H54 (cell line): ENCODE results near the gene ACVRL1.

Experiments
- DNase-seq: peaks from one replicate; pipeline ENCODE4 v3.0.0; 2011; ENCODE audit warnings: low spot score, mixed read lengths; ENCODE audit not compliant: insufficient read length
- FAIRE-seq: peaks from 3 replicates; lab custom pipeline; 2011; peaks lifted over from hg19 to GRCh38; lab: Jason Lieb, UNC
- POLR2A ChIP-seq: IDR thresholded peaks from 2 replicates; pipeline ENCODE4 v1.6.1; 2011; ENCODE audit warnings: low read depth, mild to moderate bottlenecking, low read length

The ACVRL1 gene

DNA sequence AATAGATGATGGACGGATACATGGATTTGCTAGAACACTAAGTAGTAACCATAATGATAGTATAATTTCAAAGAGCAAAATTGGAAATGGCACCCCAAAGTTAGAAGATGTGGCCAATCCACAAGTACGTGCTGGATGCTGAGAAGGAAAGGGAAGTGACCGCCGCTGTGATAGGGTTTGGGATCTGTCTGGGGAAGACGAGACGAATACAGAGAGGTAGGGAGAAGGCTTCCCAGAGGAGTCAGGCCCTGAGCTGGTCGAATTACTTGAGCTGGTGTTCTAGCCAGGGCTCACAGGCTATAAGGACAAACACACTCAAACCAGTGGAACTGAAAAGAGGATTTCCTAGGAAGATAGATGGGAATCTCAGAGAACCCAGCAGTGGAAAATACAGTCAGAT is 34.8 kb downstream of the ACVRL1 start:
- DNase-seq (no peak), FAIRE-seq (no peak)
- no peak for TF ChIP-seq POLR2A

GRCh38 chr12:51942501-51943000 is 35.2 kb downstream of the ACVRL1 start:
- no peak for TF ChIP-seq POLR2A
- DNase-seq = no peak
- FAIRE-seq = no peak

- no peak for TF ChIP-seq POLR2A
- FAIRE-seq = no peak
Observed at GRCh38 chr12:51943346-51943745, 36.0 kb downstream of the ACVRL1 start.

DNA sequence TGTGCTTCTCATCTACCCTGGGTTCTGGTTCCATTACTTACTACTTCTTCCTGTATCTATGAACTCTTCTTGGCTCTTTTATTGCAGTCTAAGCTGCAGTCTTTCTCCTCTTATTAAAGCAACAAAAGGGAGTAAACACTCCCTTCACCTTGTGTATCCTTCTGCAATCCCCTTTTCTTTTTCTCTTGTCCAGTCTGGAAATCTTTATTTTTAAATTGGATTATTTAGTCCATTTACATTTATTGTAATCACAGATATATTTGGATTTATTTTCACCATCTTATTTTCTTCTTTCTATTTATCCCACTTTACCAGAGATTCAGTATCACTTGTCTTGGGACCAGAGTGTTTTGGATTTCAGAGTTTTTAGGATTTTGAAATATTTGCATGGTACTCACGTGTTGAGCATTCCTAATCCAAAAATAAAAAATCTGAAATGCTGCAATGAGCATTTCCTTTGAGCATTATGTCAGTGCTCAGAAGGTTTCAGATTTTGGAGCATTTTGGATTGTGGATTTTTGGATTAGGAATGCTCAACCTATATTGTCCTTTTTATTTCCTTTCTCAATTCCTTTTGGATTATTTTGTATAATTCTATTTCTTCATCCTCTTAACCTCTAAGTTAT is 37.4 kb downstream of the ACVRL1 start:
- no peak for TF ChIP-seq POLR2A
- FAIRE-seq (no peak), DNase-seq (no peak)

More at GRCh38 chr12:51943346-51943745, 36.0 kb downstream of the ACVRL1 start:
- DNase-seq = no peak

DNA sequence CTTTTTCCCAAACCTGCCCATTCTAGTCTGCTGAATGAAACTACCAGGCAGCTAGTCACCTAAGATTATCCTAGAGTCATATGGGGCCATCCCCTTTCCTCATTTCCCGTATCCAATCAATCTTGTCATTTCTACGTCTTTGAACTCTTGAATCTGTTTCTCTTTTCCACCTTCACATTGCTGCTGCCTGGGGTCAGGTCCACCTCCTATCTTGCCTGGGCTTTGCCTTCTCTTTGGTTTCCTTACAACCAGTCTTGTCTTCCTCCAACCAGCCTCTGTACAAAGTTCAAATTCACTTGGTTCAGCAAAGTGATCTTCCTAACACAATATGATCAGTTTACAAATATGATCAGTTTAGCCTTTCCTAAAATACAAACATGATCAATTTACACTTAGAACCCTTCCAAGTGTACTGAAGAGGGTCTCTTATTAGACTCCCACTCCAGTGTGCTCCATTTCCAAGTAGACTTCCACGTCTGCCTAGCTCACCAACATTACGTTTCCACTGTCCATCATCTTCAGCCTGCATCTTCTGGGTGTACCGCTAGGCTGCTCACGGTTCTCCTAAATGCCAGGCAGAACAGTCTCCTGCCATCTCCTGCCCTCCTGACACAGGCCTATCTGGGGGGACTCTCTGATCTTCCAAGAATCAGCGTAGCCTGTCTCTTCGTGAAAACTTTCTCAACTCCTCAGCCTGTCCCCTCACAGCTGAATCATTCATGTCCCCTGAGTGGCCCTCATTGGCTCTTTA is 40.1 kb downstream of the ACVRL1 start:
- no peak for DNase-seq
- TF ChIP-seq POLR2A = no peak
- no peak for FAIRE-seq

GRCh38 chr12:51948066-51948465 is 40.8 kb downstream of the ACVRL1 start:
- DNase-seq (no peak), FAIRE-seq (no peak)
- no peak for TF ChIP-seq POLR2A

DNA sequence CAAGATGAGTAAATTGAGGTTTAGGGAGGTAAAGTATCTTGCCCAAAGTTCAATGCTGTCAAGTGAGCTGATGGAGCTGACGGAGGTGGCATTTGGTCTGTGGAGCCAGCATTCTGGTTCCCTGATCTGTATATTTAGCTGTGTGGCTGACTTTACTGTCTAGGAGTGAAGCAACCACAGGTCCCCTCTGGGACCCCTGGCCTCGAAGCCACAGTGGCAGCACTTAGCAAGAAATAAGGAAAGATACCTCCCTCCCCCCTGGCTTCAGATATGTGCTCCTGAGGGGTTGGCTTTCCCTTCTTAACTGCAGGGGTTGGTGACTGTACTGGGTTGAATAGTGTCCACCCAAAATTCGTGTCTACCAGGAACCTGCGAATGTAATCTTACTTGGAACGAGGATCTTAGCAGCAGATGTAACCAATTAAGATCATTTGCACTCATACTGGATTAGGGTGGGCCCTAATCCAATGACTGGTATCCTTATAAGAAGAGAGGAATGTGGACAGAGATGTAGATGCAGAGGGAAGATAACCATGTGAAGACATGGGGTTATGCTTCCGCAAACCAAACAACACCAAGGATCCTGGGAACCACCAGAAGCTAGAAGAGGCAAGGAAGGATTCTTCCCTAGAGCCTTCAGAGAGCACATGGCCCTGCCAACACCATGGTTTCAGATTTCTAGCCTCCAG is 42.2 kb downstream of the ACVRL1 start:
- DNase-seq (no peak), FAIRE-seq (no peak)
- TF ChIP-seq POLR2A = no peak

GRCh38 chr12:51950682-51951198 is 43.4 kb downstream of the ACVRL1 start:
- no peak for FAIRE-seq
- no peak for TF ChIP-seq POLR2A

GRCh38 chr12:51951199-51951842 is 44.0 kb downstream of the ACVRL1 start, which contains the start of gene ACVR1B:
Gene ACVR1B (plus strand): TSS chr12:51951699. CDS start chr12:51951744, 45 bp downstream.
- TF ChIP-seq POLR2A = peak; percentile 9; the same call in 1 of the 2 replicates
- no peak for FAIRE-seq

More at GRCh38 chr12:51950682-51951198, 43.4 kb downstream of the ACVRL1 start:
- no peak for DNase-seq

GRCh38 chr12:51951843-51952722 is 44.8 kb downstream of the ACVRL1 start:
- no peak for FAIRE-seq
- no peak for TF ChIP-seq POLR2A
- DNase-seq = no peak

More at GRCh38 chr12:51951199-51951842, 44.0 kb downstream of the ACVRL1 start, which contains the start of gene ACVR1B:
- DNase-seq = peak; percentile 84

GRCh38 chr12:51953089-51953488 is 45.8 kb downstream of the ACVRL1 start:
- no peak for TF ChIP-seq POLR2A
- no peak for DNase-seq
- FAIRE-seq = no peak

- no peak for TF ChIP-seq POLR2A
- DNase-seq (no peak), FAIRE-seq (no peak)
Observed at GRCh38 chr12:51953864-51954263, 46.6 kb downstream of the ACVRL1 start.
